DND-41 (cell line): ENCODE results near the gene SLC24A3.

Experiments used
- EZH2 ChIP-seq: IDR thresholded peaks from 3 replicates; pipeline ENCODE4 v1.6.1; 2012; ENCODE audit warnings: borderline replicate concordance, low read depth, mild to moderate bottlenecking, moderate library complexity, low read length, inconsistent platforms; ENCODE audit not compliant: severe bottlenecking
- TF ChIP-seq, protein P1 (sequence below): IDR thresholded peaks from 2 replicates; pipeline ENCODE4 v1.5.1; 2012; ENCODE audit warnings: borderline replicate concordance, low read length, moderate library complexity, mild to moderate bottlenecking; ENCODE audit not compliant: poor library complexity, severe bottlenecking; ENCODE audit errors: extremely low read depth

DNA sequence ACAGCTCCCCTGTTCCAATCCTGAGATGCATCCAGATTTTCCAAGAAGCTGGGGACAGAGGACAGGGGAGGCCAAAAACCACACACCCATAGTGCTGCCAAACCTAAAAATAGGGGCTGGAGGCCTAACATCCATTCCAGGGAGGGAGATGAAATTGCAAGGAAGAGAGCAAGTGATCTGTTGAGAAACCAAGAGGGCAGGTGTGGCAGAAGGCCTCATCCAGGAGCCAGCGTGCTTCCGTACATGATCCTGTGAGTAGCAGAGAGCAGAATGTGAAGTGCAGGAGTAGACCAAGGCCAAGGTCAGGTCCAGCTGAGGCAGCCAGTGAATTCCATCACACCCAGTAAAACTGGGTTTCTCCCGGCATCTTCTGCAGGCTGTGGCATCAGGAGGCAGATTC is 377.9 kb downstream of the SLC24A3 start:
- TF ChIP-seq, protein P1, sequence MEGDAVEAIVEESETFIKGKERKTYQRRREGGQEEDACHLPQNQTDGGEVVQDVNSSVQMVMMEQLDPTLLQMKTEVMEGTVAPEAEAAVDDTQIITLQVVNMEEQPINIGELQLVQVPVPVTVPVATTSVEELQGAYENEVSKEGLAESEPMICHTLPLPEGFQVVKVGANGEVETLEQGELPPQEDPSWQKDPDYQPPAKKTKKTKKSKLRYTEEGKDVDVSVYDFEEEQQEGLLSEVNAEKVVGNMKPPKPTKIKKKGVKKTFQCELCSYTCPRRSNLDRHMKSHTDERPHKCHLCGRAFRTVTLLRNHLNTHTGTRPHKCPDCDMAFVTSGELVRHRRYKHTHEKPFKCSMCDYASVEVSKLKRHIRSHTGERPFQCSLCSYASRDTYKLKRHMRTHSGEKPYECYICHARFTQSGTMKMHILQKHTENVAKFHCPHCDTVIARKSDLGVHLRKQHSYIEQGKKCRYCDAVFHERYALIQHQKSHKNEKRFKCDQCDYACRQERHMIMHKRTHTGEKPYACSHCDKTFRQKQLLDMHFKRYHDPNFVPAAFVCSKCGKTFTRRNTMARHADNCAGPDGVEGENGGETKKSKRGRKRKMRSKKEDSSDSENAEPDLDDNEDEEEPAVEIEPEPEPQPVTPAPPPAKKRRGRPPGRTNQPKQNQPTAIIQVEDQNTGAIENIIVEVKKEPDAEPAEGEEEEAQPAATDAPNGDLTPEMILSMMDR = no peak
- TF ChIP-seq EZH2 = no peak
